GM18868 (cell line): ENCODE measurements around the gene GABRB1.

Source experiments
- ATAC-seq: cut with Tn5 transposase; IDR thresholded peaks from one replicate; pipeline ENCODE4 v1.9.1; 2021; ENCODE audit warnings: mild to moderate bottlenecking, moderate library complexity; ENCODE audit not compliant: unreplicated experiment

GABRB1 gene

DNA sequence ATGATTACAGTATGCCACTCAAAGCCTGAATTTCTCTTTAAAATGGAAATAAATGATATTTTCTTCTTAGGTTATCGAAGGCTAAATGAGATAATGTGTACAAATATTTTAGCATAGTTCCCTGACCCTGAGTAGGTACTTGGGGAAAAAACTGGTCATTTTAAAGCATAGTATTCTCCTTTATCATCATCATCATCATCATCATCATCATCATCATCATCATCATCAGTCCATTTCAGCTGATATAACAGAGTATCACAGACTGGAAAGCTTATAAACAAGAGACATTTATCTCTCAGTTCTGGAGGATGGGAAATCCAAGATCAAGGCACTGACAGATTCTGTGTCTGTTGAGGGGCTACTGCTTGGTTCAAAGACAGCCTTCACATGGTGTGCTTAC is 13.9 kb downstream of the GABRB1 start:
- no peak for ATAC-seq

GRCh38 chr4:47049347-47049746 is 18.0 kb downstream of the GABRB1 start:
- ATAC-seq = no peak

- ATAC-seq = no peak
These were observed 19.7 kb downstream of the GABRB1 start for GRCh38 chr4:47050761-47051725.

GRCh38 chr4:47053485-47053884 is 22.1 kb downstream of the GABRB1 start:
- ATAC-seq = no peak

- no peak for ATAC-seq
These were observed 22.8 kb downstream of the GABRB1 start for GRCh38 chr4:47054130-47054529.

GRCh38 chr4:47057991-47058390 is 26.6 kb downstream of the GABRB1 start:
- ATAC-seq = no peak

- ATAC-seq = no peak
These were observed 29.2 kb downstream of the GABRB1 start for GRCh38 chr4:47060561-47060960.

GRCh38 chr4:47061435-47061834 is 30.1 kb downstream of the GABRB1 start:
- ATAC-seq = no peak

DNA sequence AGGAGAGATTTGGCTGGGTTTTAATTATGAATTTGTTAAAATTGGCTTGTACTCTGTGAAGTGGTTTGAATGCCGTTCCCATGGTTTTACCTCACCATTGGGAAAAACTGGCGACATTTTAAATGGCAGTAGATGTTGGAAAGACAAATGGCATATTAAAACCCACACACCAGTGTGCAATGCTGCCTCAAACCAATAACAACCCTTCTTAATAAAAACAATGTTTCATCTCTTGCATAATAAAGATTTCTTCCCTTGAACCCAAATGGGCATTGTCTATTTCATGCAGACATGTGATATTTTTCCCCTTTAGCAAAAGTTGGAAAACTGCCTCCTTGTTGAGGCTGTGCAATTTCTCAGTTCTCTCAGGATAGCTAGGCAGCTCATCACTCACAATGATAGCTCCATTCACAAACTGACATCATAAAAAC is 33.7 kb downstream of the GABRB1 start:
- ATAC-seq = no peak

DNA sequence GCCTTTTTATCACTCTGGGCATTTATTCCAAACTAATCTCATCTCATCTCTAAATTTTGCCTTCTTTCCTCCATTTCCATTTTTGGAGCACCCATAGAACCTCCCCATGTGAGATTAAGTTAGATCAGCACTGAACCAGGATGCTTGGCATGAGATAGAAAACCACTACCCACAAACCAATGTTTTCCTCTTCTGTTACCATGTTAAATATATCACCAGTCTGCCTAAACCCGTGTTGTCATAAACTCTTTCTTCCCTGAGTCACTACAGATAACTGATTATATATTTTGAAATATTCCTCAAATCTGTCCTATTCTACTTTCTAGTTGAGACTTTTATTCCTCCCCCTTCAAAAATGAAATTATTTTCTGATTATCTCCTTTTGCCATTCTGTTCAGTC is 37.6 kb downstream of the GABRB1 start:
- no peak for ATAC-seq

DNA sequence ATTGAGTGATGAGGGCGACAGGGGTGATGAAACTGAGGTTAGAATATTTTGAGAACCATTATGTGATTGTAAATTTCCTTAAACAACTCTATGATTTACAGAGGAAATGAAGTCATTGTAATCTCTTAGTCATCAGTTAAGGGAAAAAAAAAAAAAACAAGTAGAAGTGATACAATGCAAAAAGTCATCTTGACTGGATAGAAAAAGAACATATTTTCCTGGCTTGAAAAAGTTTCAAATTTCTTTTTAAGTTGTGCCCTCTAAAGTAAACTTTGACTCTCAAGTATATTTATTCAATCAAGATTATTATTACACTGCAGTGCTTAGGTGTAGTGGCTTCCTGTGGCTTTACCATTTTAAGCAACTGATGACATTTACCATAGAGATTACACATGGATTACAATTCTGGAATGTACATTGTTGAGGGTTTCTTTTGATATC is 40.6 kb downstream of the GABRB1 start:
- ATAC-seq = no peak

DNA sequence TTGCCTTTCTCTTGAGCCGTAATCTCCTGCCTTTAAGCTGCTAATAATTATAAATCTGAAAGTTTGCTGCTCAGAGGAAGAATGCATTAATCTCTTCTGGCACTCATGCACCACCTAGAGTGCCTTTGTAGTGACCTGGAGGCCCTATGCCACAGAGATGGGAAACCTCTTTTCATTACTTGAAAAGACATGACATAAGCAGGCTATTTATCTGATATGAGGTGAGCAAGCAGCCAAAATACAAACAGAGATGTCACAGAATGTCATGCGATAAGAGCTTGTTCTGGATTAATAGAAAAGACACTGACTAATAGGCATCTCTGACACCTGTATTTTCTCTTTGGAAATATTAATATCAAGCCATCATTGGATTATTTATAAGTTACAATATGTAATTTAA is 42.3 kb downstream of the GABRB1 start:
- no peak for ATAC-seq

GRCh38 chr4:47074816-47075215 is 43.4 kb downstream of the GABRB1 start:
- ATAC-seq = no peak

DNA sequence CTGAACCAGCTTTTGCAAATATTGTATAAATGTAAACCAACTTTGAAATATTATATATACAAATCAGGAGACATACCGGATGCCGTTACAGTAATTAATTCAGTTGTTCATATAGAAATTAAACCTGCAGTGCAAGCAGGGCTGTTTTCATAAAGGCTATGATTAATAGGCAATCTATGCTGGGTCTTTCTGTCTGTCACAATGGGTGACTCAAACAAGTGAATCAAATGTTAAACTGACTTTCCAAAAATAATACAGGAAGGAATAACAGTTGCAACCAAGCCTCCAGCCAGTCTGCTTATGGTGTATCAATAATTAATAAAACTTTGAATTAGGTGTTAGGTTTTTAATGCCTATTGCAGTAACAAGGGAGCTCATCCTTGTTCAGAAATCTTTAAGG is 43.9 kb downstream of the GABRB1 start:
- ATAC-seq = no peak

DNA sequence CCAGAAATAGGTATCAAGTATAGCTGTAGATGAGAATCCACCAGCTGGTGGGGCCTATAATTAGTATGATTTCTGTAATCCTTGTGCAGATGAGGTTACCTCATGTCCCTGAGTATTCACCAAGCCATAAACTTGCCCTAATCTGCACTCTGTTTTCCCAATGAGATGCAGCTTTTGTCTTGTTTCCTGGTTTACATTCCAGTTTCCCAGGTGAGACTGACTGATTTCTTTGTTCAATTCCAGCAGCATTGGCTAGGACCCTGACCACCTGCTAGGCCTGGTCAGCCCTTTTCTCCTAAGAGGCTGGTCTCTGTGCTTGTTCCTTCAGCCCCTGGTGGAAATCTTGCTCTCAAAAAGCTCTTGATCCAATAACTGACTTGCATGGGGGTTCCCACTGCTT is 44.6 kb downstream of the GABRB1 start:
- no peak for ATAC-seq

DNA sequence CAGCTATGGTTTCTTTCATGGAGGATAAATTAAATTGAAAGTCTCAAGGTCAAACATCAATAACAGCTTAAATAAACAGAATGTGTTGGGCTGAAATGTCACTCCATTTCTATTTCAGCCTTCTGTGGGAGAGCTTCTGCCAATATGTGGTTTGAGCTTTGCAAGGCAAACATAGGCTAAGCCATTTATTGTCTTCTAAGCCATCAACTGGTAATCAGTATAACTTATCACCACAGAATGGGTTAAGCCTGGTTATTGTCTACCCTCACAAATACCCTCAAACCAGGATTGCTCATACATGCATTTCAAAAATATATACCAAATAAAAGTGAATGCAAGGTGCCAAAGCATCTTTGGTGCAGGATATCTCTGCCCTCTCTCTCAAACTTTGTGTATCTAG is 52.7 kb downstream of the GABRB1 start:
- no peak for ATAC-seq

DNA sequence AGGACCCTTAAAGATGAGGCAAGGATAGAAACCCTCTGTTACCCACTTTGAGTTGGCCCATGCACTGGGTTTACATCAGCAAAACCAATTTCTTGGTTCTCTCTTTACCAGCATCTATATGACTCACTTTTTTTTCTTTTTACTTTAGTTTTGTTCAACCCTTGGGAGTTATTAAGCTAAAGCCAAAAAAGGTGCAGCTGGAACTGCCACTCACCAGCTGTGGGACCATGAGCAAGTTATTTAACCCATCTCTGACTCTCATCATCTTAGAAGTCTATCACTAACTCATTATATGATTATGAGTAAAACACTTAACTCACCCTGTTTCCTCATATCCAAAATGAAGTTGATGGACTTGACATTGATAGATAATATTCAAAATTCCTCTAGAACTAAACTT is 53.4 kb downstream of the GABRB1 start:
- no peak for ATAC-seq

DNA sequence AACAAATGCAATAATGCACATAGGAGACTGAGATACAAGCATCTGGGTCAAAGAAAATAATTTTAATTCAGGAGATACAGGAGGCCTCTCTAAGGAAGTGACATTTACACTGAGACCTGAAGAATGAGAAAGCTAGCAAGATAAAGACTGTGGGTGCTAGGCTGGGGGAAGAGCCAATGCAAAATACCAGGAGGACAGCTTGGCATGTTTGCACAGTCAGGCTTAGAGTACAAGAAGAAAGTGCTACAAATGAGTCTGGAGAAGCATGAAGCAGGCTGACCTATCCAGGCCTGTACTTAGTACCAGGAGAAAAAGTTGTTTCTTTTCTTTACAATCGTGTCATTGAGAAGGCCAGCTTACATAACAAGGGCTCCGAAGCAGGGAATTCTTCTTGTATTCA is 56.9 kb downstream of the GABRB1 start:
- ATAC-seq = no peak

DNA sequence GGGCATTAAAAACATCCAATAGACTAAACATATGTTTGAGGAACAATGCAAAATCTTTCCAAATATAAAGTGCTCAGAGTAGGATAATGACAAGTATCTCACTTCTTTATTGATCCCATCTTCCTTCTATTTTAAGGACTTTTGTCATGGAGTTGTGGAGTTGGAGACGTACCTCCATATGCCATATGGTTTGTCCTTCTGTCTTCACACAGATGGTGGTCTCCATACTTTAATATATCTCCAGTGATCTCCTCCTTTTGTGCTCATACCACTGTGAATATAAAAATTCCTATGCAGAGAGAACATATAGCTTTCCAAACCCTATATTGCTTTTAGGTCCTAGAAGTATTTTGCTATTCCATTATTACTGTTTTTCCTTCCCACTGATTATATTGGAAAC is 64.5 kb downstream of the GABRB1 start:
- no peak for ATAC-seq

DNA sequence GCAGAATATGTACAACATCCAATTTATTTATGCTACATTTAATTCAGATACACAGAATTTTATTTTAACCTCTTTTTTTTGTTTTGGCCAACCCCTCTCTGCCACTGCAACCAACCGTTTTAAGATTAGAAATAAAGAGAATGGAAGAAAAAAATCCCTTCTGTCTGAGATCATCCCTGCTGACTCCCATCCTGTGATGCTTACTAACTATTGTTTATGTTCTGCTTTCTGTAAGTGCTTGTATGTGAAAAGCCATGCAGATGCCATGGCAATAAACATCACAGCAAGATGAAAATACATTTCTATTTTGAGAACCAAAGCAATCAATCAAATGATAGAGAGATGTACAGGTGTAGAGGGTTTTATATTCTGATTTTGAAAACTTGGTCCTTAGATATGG is 70.1 kb downstream of the GABRB1 start:
- ATAC-seq = no peak

- ATAC-seq = no peak
These were observed 73.6 kb downstream of the GABRB1 start for GRCh38 chr4:47104986-47105385.

DNA sequence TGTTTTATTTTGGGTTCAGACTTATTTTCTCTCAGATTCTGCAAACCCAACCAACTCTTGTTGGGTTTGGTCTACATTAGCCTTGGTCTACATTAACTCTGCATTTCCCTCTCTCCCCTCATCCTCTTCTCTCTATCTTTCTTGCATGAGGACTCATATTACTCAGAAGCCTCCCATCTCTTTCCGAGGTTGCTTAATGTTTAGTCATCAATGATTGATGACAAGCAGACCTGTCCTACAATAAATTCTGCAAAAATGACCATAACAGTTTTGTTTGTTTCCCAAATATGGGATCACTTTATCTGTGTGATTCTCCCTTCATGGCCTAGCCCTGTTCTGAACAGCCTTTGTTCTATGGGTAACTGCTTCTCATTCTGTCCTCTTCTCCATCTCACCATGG is 75.2 kb downstream of the GABRB1 start:
- ATAC-seq = no peak

DNA sequence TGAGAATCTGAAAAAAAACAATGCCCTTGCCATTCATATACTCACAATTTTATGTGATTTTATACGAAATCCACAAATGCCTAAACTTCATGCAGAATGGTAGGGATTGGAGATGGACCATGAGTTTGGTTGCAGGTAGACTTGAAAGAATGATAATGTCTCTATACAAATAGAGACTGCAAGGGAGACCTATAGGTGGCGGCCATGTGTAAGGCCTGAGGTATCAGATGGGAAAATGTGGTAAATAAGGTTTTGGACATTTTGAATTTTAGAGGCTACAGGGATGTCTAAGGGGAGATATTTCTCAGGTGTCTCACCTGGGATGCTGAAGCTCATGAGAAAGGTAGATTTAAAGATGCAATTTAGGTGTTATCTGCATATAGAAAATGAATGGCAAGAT is 78.0 kb downstream of the GABRB1 start:
- no peak for ATAC-seq
